ENCODE data around the gene ARHGEF11.

Gene ARHGEF11

DNA sequence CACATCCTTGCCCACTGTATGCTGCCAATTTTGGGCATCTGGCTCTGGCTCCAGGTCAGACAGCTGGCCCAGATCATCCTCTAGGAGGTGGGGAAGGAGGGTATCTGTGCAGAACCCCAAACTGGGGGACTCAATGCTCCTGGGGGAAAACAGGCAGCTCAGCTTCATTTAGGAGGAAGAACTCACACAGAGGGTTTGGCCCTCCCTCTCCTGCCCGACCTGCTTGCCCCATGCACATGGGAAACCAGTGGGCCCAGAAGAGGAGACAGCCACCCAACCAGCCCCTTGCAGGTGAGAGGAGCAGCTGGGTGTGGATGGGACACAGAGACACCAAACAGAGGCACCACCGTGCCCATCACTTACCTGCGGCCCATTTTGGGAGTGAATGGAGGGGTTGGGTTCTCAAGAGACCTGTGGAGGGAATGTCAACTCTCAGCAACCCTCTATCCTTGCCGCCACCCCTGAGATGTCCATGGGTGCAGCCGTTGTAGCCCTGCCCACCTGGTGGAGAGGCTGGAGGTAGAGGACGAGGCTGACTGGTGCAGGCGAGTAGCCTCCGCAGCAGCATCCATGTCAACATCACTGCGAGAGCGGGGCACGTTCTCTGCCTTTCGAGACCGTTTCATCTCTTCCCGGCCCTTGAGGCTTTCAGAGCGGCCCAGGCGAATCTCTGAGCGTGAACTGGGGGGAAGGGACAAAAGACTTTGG is 97.6 kb downstream of the ARHGEF11 start:
- no peak for DNase-seq

- DNase-seq, result no peak
These were observed 98.4 kb downstream of the ARHGEF11 start for GRCh38 chr1:156947127-156947526.

GRCh38 chr1:156945881-156946661 is 99.5 kb downstream of the ARHGEF11 start:
- peak; percentile 18 for DNase-seq

DNA sequence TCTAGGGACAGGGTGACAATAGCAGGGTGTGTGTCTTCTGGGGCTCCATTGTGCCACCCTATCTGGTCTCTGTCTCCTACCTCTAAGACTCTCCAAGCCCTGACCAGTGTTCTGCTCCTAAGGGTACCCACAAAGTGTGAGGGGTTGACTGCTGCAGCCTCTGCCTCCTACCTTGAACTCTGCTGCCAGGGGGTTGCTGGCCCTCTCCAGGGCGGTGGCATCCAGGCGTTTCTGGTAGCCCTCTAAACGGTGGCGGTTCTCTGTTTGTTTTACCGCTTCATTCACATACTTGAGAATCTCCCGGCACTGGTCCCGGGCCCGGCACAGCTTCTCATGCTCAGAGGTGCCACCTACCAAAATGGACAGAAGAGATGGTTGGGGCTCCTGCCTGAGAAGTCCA is 100.7 kb downstream of the ARHGEF11 start:
- no peak for DNase-seq

- DNase-seq, result no peak
These were observed 101.3 kb downstream of the ARHGEF11 start for GRCh38 chr1:156944268-156944667.

- no peak for DNase-seq
These were observed 101.8 kb downstream of the ARHGEF11 start for GRCh38 chr1:156943756-156944155.

- no peak for DNase-seq
These were observed 103.0 kb downstream of the ARHGEF11 start for GRCh38 chr1:156942576-156942975.

GRCh38 chr1:156942176-156942575 is 103.4 kb downstream of the ARHGEF11 start:
- no peak for DNase-seq

- DNase-seq, result no peak
These were observed 103.9 kb downstream of the ARHGEF11 start for GRCh38 chr1:156941675-156942074.

DNA sequence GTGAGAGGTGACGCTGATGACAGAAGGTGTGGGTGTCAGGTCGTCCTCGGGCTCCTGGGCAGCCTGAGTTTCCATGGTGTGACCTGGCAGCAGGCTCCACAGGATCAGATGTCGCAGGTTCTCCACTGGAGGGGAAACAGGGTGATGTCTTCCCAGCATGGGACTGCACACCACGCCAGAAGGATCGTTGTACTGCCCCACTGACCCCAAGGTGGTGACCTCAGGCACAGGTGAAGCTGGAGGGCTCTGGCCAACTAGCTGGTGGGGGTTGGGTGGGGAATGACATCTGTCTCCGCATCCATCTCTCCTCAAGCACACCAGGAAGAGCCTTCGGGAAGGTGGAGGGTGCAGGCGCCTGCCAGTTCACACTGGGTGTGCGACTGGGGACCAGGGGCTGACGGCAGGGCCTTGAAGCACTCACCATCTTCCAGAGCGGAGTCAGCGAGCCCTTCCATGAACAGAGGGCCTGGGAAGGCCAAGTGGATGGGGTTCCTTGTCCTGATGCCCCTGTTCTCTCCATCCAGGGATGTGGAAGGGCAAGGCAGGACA is 105.7 kb downstream of the ARHGEF11 start:
- DNase-seq, result no peak

DNA sequence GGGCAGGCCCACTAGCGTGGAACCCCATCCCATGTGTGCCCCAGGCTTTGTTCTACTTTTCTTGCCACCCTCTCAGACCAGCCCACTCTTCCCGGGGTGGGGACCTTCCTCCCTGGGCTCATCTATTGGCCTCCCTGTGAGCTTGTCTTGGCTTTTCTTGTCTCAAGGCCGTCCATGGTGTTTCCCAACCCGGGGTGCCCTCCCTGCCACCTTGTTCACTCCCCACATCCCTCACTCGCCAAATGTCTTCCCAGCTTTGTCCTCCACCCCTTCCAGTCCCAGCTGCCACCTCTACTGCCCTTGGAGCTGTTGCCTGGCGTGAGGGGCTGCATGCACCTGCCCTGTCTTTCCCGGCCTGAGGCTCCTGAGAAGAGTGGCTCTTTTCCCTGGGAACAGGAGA is 106.7 kb downstream of the ARHGEF11 start:
- no peak for DNase-seq

GRCh38 chr1:156937883-156938282 is 107.7 kb downstream of the ARHGEF11 start:
- peak; percentile 42 for DNase-seq

DNA sequence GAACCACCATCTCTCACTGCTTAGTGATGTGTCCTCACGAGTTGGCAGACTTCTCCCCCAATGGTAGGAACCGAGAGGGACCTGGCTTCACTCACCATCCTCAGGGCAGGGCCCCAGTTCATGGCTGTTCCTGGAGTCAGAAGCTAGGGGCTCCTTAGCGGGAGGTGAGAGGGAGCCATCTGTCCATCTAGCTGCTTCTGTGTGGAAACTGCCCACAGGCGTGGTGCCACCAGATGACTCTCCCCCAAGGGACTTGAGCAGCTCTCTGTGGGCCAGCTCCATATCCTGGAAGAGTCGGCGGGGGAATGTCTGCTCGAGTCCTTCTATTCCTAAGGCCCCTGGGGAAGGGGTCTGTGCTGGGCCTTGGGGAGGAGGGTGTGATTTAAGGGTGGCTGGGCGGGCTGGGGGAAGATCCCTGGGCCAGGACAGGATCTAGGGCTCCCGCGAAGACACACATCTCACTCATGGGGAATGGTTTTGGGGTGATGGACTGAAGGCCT is 108.8 kb downstream of the ARHGEF11 start:
- no peak for DNase-seq

GRCh38 chr1:156936191-156936590 is 109.4 kb downstream of the ARHGEF11 start:
- DNase-seq, result no peak

GRCh38 chr1:156935505-156936128 is 109.9 kb downstream of the ARHGEF11 start:
- DNase-seq, result no peak

- no peak for DNase-seq
These were observed 112.4 kb downstream of the ARHGEF11 start for GRCh38 chr1:156933136-156933535.

- DNase-seq, result no peak
These were observed 113.4 kb downstream of the ARHGEF11 start for GRCh38 chr1:156931974-156932710.

- no peak for DNase-seq
These were observed 114.2 kb downstream of the ARHGEF11 start for GRCh38 chr1:156931211-156931952.

- DNase-seq, result no peak
These were observed 115.1 kb downstream of the ARHGEF11 start for GRCh38 chr1:156930483-156930882.

DNA sequence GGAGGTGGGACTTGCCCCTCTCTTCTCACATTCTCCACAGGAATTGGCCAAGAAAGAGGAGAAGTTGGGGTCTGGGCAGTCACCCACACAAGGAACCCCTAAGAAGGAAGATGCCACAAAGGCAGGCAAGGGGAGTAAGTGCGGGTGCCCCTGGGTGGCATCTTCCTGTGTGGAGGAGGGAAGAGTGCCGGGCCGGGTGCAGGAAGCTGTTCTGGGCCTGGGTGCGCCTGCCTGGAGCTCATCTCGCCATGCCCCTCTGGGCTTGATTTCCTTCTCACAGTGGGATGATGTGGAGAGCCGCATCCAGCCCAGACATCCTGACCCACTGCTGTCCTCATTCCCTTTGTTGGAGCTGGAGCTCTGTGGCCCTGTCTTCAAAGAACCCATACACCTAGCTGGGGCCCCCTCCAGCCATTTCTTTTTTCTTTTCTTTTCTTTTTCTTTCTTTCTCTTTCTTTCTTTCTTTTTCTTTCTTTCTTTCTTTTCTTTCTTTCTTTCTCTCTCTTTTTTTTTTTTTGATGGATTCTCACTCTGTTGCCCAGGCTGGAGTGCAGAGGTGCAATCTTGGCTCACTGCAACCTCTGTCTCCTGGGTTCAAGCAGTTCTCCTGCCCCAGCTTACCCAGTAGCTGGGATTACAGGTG is 115.8 kb downstream of the ARHGEF11 start:
- DNase-seq, result no peak

- no peak for DNase-seq
These were observed 117.4 kb downstream of the ARHGEF11 start for GRCh38 chr1:156928043-156928602.

Data from NCI-H187 treated with DMSO at 0.1 percent for 48 hours (cell line).